Measurements from ENCODE around the gene ALG10B.
"Not testable (repeated sequence)": the region's sequence is repeated elsewhere in the genome, so short reads cannot be mapped to it uniquely, and the experiment has no call there.

ALG10B gene

GRCh38 chr12:38316391-38317129 is at the start of gene ALG10B:
Gene ALG10B (plus strand): TSS chr12:38316774. CDS start chr12:38316894, 120 bp downstream.
- peak; percentile 74 for DNase-seq

DNA sequence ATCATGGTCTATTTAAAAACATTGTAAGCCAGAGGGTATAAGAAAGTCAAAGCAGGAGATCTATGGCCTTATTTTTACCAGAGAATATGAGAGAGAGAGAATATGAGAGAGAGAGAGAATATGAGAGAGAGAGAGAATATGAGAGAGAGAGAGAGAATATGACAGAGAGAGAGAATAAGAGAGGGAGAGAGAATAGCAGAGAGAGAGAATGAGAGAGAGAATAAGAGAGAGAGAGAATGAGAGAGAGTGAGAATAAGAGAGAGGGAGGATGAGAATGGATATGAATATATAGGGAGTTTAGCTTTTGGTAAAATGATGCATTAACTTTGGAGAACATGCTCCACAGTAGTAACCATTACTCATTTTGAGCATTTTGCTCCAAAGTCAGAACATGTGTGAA is 48.0 kb upstream of the ALG10B start:
- no peak for DNase-seq

GRCh38 chr12:38269897-38270296 is 46.7 kb upstream of the ALG10B start:
- DNase-seq = no peak

- DNase-seq = no peak
These were observed 36.8 kb upstream of the ALG10B start for GRCh38 chr12:38279756-38280155.

GRCh38 chr12:38282886-38283285 is 33.7 kb upstream of the ALG10B start:
- no peak for DNase-seq

DNA sequence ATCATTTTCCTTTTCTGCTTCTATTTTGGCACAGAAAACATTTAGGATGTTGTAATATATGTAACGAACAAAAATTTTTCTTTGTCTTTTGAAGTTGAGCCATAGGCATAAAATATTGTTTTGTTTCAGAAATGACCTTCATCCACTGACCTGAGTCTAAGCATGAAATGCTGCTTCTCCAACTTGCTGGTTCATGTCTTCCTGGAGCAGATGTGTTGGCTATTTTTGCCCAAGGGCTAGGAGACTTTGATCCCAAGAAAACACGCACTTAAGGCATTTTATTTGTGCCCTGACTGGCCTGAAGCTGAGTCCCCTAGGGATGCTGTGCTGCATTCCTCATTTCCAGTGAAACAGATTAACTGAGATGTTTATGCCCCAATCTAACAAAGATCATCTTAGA is 27.2 kb upstream of the ALG10B start:
- DNase-seq = no peak

GRCh38 chr12:38291160-38291559 is 25.4 kb upstream of the ALG10B start:
- no peak for DNase-seq

DNA sequence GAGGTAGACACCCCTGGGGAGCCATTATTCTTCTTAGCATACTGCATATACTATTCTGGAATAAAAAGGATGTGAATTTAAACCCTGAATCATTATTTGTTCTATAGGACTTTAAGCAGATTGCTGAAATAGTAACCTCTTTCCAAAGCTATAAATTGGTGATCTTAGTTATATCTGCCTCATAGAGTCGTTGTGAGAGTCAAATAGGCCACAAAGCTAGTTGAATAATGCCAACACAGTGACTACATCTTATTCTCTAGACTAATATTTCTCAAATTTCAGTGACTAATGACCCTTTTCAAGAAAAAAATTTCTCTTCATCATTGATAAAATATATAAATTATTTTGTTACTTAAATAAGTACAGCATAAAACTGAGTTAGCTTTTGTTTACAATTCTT is 13.6 kb upstream of the ALG10B start:
- DNase-seq = not testable (repeated sequence)

DNA sequence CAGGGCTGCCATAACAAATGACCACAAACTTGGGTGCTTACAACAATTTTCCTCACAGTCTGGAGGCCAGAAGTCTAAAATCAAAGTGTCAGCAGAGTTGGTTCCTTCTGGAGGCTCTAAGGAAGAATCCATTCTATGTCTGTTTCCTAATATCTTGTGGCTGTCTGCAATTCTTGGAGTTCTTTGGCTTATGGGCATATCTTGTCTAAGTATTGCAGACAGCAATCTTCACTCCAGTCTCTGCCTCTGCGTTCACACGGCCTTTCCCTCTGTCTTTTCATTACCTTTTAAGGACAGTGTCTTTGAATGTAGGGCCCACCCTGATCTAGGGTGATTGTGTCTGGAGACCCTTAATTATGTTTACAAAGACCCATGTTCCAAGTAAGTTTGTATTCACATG is 5.4 kb downstream of the ALG10B start:
- not testable (repeated sequence) for DNase-seq

- no peak for DNase-seq
These were observed 8.3 kb downstream of the ALG10B start for GRCh38 chr12:38324912-38325311.

GRCh38 chr12:38327356-38327755 is 10.8 kb downstream of the ALG10B start:
- DNase-seq = no peak

DNA sequence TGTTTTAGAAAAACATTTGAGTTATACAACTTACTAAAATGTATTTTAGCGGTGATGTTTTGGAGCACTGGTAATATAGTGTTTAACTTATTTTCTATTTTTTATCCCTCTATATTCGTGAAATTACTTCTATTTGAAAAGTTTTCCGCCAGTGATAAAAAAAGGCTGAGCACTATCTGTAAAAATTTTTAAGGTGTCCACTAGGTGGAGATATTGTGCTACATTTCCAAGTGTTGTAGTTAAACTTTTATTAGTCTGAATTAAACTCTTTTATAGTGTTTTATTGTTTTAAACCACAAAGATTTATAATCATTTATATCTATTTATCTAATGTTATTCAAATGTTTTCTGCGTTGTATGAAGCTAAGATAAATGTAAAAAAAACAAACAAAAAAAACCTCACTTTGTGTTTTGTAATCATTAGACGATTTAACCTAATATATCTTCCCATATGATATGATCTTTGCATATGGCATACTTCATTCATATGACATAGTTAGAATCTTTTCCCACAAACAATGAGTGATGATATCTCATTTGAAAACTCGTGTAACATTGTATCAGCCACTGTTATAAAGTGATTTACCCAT is 11.8 kb downstream of the ALG10B start:
- DNase-seq = no peak

DNA sequence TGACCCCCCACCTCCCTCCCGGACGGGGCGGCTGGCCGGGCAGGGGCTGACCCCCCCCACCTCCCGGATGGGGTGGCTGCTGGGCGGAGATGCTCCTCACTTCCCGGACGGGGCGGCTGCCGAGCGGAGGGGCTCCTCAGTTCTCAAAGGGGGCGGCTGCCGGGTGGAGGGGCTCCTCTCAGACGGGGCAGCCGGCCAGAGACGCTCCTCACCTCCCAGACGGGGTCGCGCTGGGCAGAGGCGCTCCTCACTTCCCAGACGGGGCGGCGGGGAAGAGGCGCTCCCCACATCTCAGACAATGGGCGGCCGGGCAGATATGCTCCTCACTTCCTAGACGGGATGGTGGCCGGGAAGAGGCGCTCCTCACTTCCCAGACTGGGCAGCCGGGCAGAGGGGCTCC is 13.8 kb downstream of the ALG10B start:
- DNase-seq = not testable (repeated sequence)

- DNase-seq = no peak
These were observed 16.2 kb downstream of the ALG10B start for GRCh38 chr12:38332814-38333213.

GRCh38 chr12:38342444-38342843 is 25.9 kb downstream of the ALG10B start:
- DNase-seq = no peak

- not testable (repeated sequence) for DNase-seq
These were observed 26.7 kb downstream of the ALG10B start for GRCh38 chr12:38343256-38343655.

DNA sequence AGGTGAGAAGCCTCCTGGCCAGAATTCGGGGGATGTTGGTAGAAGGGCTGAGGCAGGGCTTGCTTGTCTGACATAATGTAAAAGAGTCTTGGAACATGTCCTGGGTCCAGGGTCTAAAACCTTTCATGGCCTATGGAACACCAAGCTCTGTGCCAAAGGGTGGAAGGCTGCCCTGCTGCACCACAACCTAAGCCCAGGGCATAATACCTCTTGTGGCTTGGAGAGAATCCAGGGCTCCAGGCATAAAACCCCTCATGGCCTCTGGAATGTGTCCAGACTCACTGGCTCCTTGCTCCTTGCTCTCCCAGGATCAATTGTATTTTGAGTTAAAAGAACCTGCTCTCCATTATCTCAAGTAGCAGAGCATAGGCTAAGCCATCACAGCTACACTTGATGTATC is 27.3 kb downstream of the ALG10B start:
- not testable (repeated sequence) for DNase-seq

DNA sequence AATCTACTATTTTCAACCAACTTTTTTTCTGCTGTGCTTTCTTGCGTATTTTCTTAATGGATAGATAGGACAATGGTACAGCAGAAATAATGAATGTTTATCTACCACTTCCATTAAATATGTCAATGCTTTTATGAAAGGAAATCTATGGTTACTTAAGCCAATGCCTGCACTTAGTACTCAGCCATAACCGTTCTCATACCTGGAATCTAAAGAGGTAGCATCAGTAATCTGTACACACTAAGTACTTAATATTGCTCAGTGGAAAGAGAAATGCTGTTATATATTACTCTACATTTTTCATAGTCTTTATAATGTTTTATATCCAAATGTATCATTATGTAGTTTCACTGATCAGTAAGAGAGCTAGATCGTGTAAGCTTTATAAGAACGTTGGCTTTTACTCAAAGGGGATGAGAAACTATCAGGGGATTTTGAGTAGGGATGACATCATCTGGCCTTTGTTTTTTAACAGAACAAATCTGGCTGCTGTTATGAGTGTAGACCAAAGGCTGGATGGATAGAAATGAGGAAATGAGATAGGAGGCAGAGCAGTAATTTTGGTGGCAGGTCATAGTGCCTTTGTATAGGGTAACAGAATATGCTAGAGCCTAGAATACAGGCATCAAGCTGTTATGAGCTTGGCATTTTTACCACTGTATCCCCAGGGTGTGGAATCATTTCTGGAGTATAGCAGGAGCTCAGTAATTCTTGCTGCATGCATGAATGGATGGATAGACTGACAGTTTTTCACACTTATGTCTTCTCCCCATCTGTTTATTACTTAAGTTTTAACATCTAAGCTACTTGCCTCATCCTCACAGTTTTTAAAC is 34.0 kb downstream of the ALG10B start:
- no peak for DNase-seq

DNA sequence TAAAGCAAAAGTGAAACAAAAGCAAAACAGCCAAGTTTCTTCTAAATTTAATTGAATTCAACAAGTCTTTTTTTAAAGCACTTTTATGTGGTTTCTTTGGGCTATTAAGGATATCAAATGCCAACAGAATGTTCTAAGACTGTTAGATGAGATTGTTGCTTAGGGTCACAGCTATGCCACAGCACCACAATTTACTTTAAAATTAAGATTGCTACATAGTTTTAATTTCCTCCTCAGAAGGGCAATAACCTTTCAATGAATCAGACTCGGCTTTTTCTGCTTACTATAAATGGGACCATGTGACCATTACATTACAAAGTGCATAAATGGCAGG is 34.6 kb downstream of the ALG10B start:
- DNase-seq = not testable (repeated sequence)

GRCh38 chr12:38367506-38367905 is 50.9 kb downstream of the ALG10B start:
- no peak for DNase-seq

GRCh38 chr12:38370311-38370710 is 53.7 kb downstream of the ALG10B start:
- DNase-seq = no peak

DNA sequence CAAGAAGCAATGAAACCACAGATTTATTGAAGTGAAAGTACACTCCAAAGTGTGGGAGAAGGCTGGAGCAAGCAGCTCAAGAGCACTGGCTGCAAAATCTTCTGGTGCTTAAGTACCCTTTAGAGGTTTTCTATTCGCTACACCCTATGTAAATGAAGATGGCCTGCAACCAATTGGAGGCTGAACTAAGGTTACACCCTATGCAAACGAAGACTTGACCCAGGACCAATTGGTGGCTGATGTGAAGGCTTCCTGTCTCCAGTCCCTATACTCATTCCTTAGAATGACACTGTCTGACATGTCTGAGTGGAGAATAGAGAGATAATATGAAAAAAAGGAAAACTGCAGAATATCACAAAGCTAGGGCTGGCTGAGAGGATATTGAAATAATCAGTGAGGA is 57.2 kb downstream of the ALG10B start:
- DNase-seq = no peak

- DNase-seq = no peak
These were observed 58.2 kb downstream of the ALG10B start for GRCh38 chr12:38374751-38375150.
